Liver (tissue), 9 donors: ENCODE data around the gene LCA5L. TPM values are rescaled to one million over a fixed set of nuclear protein-coding genes. Genes with fewer than 3 reads are reported as not detected.

Experiments
- DNase-seq: peaks from one replicate; pipeline ENCODE4 v3.0.0-alpha.2; 2017; ENCODE audit warnings: low spot score
- H3K27ac ChIP-seq, 2 donors: one replicate each; pipeline ENCODE4 v1.7.0; 2013; ENCODE audit warnings: inconsistent platforms in 2 of 2, low read length in 2 of 2, control low read depth in 1 of 2, low read depth in 1 of 2, mild to moderate bottlenecking in 1 of 2
- H3K27me3 ChIP-seq, 4 donors: one replicate each; pipeline versions ENCODE4 v1.6.1 to v1.7.0; 2013; ENCODE audit warnings: low read length in 3 of 4, inconsistent platforms in 1 of 4, mild to moderate bottlenecking in 1 of 4, moderate library complexity in 1 of 4; ENCODE audit not compliant: control insufficient read depth in 4 of 4, insufficient read depth in 4 of 4
- H3K36me3 ChIP-seq, 4 donors: one replicate each; pipeline versions ENCODE4 v1.6.1 to v1.7.0; 2013; ENCODE audit warnings: low read length in 3 of 4, mild to moderate bottlenecking in 3 of 4, low read depth in 1 of 4, moderate library complexity in 1 of 4; ENCODE audit not compliant: control insufficient read depth in 4 of 4, insufficient read depth in 3 of 4
- H3K4me1 ChIP-seq, 4 donors: one replicate each; pipeline versions ENCODE4 v1.6.1 to v1.7.0; 2013; ENCODE audit warnings: low read length in 3 of 4, mild to moderate bottlenecking in 3 of 4, moderate library complexity in 1 of 4; ENCODE audit not compliant: control insufficient read depth in 4 of 4, insufficient read depth in 4 of 4
- H3K4me3 ChIP-seq, 3 donors: one replicate each; pipeline versions ENCODE4 v1.6.1 to v1.7.0; 2013; ENCODE audit warnings: low read length in 3 of 3, control low read depth in 1 of 3, low read depth in 1 of 3, mild to moderate bottlenecking in 1 of 3
- H3K9ac ChIP-seq, 2 donors: one replicate each; pipeline ENCODE4 v1.7.0; 2013; ENCODE audit warnings: low read length in 2 of 2, mild to moderate bottlenecking in 2 of 2, moderate library complexity in 2 of 2, control low read depth in 1 of 2, low read depth in 1 of 2
- H3K9me3 ChIP-seq, 4 donors: one replicate each; pipeline versions ENCODE4 v1.6.1 to v1.7.0; 2013; ENCODE audit warnings: low read length in 3 of 4; ENCODE audit not compliant: control insufficient read depth in 4 of 4
- FOXA1 ChIP-seq: IDR thresholded peaks from 2 replicates; pipeline ENCODE4 v1.6.1; 2016; ENCODE audit warnings: antibody characterized with exemption
- HNF4A ChIP-seq, 2 donors: conservative IDR thresholded peaks; 2 replicates each; pipeline ENCODE4 v1.6.1; 2016; ENCODE audit warnings: antibody characterized with exemption in 2 of 2, mild to moderate bottlenecking in 2 of 2
- RAD21 ChIP-seq, 2 donors: IDR thresholded peaks; 2 replicates each; pipeline ENCODE4 v1.6.1; 2016; ENCODE audit warnings: antibody characterized with exemption in 2 of 2, mild to moderate bottlenecking in 2 of 2
- RXRA ChIP-seq, 2 donors: IDR thresholded peaks; 2 replicates each; pipeline ENCODE4 v1.6.1; 2017 to 2018; ENCODE audit warnings: antibody characterized with exemption in 2 of 2, mild to moderate bottlenecking in 1 of 2
- YY1 ChIP-seq: IDR thresholded peaks from 2 replicates; pipeline ENCODE4 v1.6.1; 2016; ENCODE audit warnings: antibody characterized with exemption, mild to moderate bottlenecking
- WGBS: extraction: QIAGEN DNeasy Blood & Tissue Kit; methylation state at CpG from one replicate; pipeline ENCODE4 v1.1.7; 2013; 5-methylcytosine and 5-hydroxymethylcytosine counted together
- polyA plus RNA-seq, 2 donors: library from polyadenylated mRNA; stranded (reverse) in 1 of 2; unstranded in 1 of 2; fragments of 200-250 nt in 1 of 2; fragments of >200 nt in 1 of 2; fragmentation: Nextera tagmentation in 1 of 2; extraction: Ambion mirVana in 1 of 2; gene quantifications; one replicate each; pipeline versions ENCODE4 v1.2.1 to v1.2.3, GENCODE V29; 2013 to 2015
- total RNA-seq, 2 donors: library from RNA; depleted of rRNA; stranded (reverse); fragments of >200 nt; gene quantifications; one replicate each; pipeline ENCODE4 v1.2.3, GENCODE V29; 2014
- TF ChIP-seq, protein P1 (sequence below): fragments of 150-350 bp; IDR thresholded peaks from 2 replicates; pipeline ENCODE4 v1.5.1; 2017; ENCODE audit warnings: improper control_type of control experiment, low read depth, low read length; ENCODE audit not compliant: missing input control
- donor health status: healthy.
- donor health status: healthy.
- donor health status: healthy.
- donor health status: healthy.
- donor health status: healthy.

LCA5L gene
- total and polyA plus RNA-seq, 4 donors = 0.19 to 1.6 (median 0.99) TPM

- H3K27me3 ChIP-seq = no peaks in the 10 kb centered on the region
- H3K36me3 ChIP-seq = no peaks in the 10 kb centered on the region
- H3K27ac ChIP-seq = peak within 1 kb of the TSS; percentile 54 to 71
- WGBS = 73% methylated on average over 15 of the region's 15 CpGs
- H3K4me1 ChIP-seq = no peaks in the 10 kb centered on the region
- no peak for DNase-seq
- peak within 1 kb of the TSS in 2 of 3 donors; percentile 2 to 15 for H3K4me3 ChIP-seq
- H3K9ac ChIP-seq = peak within 1 kb of the TSS in 1 of 2 donors; percentile 31
- TF ChIP-seq, protein P1, sequence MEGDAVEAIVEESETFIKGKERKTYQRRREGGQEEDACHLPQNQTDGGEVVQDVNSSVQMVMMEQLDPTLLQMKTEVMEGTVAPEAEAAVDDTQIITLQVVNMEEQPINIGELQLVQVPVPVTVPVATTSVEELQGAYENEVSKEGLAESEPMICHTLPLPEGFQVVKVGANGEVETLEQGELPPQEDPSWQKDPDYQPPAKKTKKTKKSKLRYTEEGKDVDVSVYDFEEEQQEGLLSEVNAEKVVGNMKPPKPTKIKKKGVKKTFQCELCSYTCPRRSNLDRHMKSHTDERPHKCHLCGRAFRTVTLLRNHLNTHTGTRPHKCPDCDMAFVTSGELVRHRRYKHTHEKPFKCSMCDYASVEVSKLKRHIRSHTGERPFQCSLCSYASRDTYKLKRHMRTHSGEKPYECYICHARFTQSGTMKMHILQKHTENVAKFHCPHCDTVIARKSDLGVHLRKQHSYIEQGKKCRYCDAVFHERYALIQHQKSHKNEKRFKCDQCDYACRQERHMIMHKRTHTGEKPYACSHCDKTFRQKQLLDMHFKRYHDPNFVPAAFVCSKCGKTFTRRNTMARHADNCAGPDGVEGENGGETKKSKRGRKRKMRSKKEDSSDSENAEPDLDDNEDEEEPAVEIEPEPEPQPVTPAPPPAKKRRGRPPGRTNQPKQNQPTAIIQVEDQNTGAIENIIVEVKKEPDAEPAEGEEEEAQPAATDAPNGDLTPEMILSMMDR = no peak
- TF ChIP-seq YY1 = peak; percentile 44
- no peaks in the 10 kb centered on the region for H3K9me3 ChIP-seq
These were observed 6.0 kb upstream of the LCA5L start, which contains the start of gene SH3BGR for GRCh38 chr21:39451332-39452206. Gene SH3BGR, plus strand, starts transcription at chr21:39451970. Its CDS starts 127 bp downstream, at chr21:39452097.

DNA sequence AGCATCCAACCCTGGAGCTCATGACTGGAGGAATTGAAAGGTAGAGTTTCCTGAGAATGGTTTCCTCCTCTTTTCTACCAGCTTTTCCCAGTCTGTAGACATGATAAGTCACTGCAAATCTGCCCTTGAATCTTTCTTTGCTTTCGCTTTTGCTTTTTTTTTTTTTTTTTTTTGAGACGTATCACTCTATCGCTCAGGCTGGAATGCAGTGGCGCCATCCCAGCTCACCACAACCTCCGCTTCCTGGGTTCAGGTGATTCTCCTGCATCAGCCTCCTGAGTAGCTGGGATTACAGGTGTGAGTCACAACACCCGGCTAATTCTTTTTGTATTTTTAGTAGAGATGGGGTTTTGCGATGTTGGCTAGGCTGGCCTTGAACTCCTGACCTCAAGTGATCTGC is 1.7 kb upstream of the LCA5L start:
- H3K9me3 ChIP-seq = no peaks in the 10 kb centered on the region
- TF ChIP-seq HNF4A (conservative IDR thresholded peaks at IDR 0.05) (no peak), YY1 (no peak)
- H3K27me3 ChIP-seq = no peaks in the 10 kb centered on the region
- peaks cover 2 to 16% (median 9%) of the 10 kb centered on the region in 4 donors for H3K4me1 ChIP-seq
- WGBS = 98% methylated on average over 7 of the region's 7 CpGs
- no peaks in the 10 kb centered on the region for H3K36me3 ChIP-seq
- H3K4me3 ChIP-seq = no peak overlapping the region
- H3K9ac ChIP-seq = no peak overlapping the region
- H3K27ac ChIP-seq = no peak overlapping the region
- no peak for DNase-seq

DNA sequence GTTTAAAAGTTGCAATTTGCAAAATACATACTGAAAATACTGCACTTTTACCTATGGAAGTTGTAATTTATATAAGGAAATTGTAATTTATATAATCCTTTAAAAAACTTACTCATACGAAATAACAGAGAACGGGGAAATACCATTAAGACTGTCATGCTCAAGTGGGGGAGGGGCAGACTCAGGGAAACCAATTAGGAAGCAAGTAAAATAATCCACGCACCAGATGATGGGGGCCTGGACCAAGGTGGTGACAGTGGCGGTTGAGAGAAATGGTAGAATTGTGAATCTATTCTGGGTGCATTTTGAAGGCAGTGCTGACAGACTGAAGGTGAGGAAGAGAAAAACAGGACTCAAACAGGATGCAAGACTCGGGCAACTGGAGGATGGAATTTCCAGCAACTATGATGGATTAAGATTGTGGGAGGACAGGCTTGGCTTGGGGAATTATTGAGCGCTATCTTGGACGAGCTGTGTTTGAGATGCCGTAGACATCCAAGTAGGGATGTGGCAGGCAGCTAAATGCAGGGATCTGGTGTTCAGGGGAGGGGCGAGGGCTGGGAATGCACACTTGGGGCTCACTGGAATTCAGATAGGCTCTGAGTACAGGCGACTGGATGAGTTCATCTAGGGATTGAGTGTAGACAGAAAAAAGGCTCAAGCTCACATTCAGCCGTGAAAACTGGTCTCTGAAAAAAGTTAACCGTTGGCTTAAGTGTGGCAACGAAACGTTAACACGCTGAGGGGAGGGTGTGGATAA is 977 bp downstream of the LCA5L start:
- H3K36me3 ChIP-seq = no peaks in the 10 kb centered on the region
- H3K9me3 ChIP-seq = no peaks in the 10 kb centered on the region
- TF ChIP-seq RAD21 (IDR thresholded peaks at IDR 0.05) (no peak), RXRA (IDR thresholded peaks at IDR 0.05) (no peak), FOXA1 (no peak)
- peak overlapping the region; percentile 58 to 75 for H3K9ac ChIP-seq
- peaks cover 2 to 16% (median 9%) of the 10 kb centered on the region in 4 donors for H3K4me1 ChIP-seq
- peak overlapping the region in 1 of 2 donors; percentile 88 for H3K27ac ChIP-seq
- H3K27me3 ChIP-seq = no peaks in the 10 kb centered on the region
- WGBS = 22% methylated on average over 15 of the region's 15 CpGs
- H3K4me3 ChIP-seq = peak overlapping the region; percentile 80 to 96 (median 92)
- DNase-seq = no peak
